Aorta (tissue), 5 donors: Measurements from ENCODE around the gene SH2D3C. TPM values are rescaled to one million over a fixed set of nuclear protein-coding genes. Genes with fewer than 3 reads are reported as not detected.

ENCODE experiments used
- ATAC-seq: fragments of 200-7000 bp; cut with Tn5 transposase; one replicate; pipeline ENCODE4 v1.9.1; 2022; ENCODE audit warnings: moderate library complexity; ENCODE audit not compliant: low FRiP score
- DNase-seq, 2 donors: peaks; one replicate each; pipeline ENCODE4 v3.0.0-alpha.2; 2020
- H3K27ac ChIP-seq, 2 donors: one replicate each; pipeline ENCODE4 v1.5.1; 2013; ENCODE audit warnings: low read length in 2 of 2, mild to moderate bottlenecking in 2 of 2, moderate library complexity in 2 of 2, control low read depth in 1 of 2, inconsistent platforms in 1 of 2, low read depth in 1 of 2
- H3K27me3 ChIP-seq, 2 donors: one replicate each; pipeline ENCODE4 v1.6.1; 2013; ENCODE audit warnings: control low read depth in 1 of 2, low read length in 1 of 2, mild to moderate bottlenecking in 1 of 2, moderate library complexity in 1 of 2; ENCODE audit not compliant: insufficient read depth in 2 of 2, control insufficient read depth in 1 of 2
- H3K36me3 ChIP-seq, 2 donors: one replicate each; pipeline ENCODE4 v1.6.1; 2013; ENCODE audit warnings: control low read depth in 1 of 2, low read length in 1 of 2, mild to moderate bottlenecking in 1 of 2; ENCODE audit not compliant: insufficient read depth in 2 of 2, control insufficient read depth in 1 of 2
- H3K4me1 ChIP-seq, 2 donors: one replicate each; pipeline ENCODE4 v1.6.1; 2013; ENCODE audit warnings: low read length in 2 of 2, control low read depth in 1 of 2, mild to moderate bottlenecking in 1 of 2, moderate library complexity in 1 of 2; ENCODE audit not compliant: insufficient read depth in 2 of 2, control insufficient read depth in 1 of 2
- H3K4me3 ChIP-seq, 2 donors: one replicate each; pipeline ENCODE4 v1.5.1; 2013; ENCODE audit warnings: low read length in 2 of 2, control low read depth in 1 of 2, mild to moderate bottlenecking in 1 of 2
- H3K9me3 ChIP-seq: one replicate; pipeline ENCODE4 v1.6.1; 2013; ENCODE audit warnings: mild to moderate bottlenecking, low read length; ENCODE audit not compliant: control insufficient read depth
- WGBS, 2 donors: extraction: QIAGEN DNeasy Blood & Tissue Kit; methylation state at CpG; one replicate each; pipeline ENCODE4 v1.1.7; 2013; 5-methylcytosine and 5-hydroxymethylcytosine counted together
- intact Hi-C, 2 donors: fragments of 100-400 bp; cut with DNase I; formaldehyde crosslinking; loops; one replicate each; pipeline versions ENCODE4 v1.14.2 to v1.15.0; 2022
- microRNA-seq, 2 donors: library from miRNA; unstranded; fragments of <30 nt; microRNA quantifications; one replicate each; pipeline ENCODE4 v1.2.0, GENCODE V29; 2020
- polyA plus RNA-seq, 2 donors: library from polyadenylated mRNA; stranded (reverse); fragments of 200-250 nt; gene quantifications; one replicate each; pipeline ENCODE4 v1.2.3, GENCODE V29; 2013
- total RNA-seq, 2 donors: library from RNA; stranded (reverse); fragmentation: NEBNext Ultra II Directional; extraction: Animal tissue kit (Norgen Biotek cat#: 25700); gene quantifications; one replicate each; pipeline ENCODE4 v1.2.1, GENCODE V29; 2021
- donor health status: healthy with polysubstance abuse.
- donor health status: Bipolar disorder and iron deficiency.
- donor health status: DM: no; HTN: no; CAD: no.
- donor health status: DM: no; HTN: no; CAD: no.
- donor health status: DM: yes; HTN: yes; CAD: no.

Gene SH2D3C
- total and polyA plus RNA-seq, 4 donors = 0.13 to 34.8 (median 10.8) TPM

DNA sequence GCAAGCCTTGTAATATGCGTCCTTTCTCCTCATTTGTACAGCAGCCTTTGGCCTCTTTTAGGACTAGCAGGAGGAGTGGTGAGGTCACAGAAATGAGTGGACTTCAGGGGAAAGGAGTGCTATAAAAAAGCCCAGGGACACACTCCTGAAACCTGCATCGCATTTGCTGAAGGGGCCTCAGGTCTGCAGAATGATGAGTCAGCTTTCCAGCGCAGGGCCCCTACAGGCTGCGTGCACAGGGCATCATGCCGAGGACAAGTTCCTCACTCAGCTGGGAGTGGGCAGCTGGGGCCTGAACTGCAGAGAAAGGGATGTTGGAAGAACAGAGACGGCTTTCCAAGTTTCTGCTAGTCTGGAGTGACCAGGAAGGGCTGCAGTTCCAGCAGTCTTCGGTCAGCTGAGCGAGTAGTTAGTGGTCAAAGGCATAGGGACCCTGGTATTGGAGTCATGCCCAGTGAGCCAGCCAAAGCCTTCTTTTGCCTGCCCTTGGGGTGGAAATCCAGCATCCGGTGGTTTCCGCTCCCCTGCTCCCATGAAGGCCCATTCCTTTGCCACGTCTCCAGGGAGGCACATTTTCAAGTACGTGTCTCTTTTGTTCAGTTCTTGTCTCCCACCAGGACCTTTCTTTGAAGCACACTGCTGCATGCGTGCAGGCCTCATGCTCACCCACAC is 89.0 kb downstream of the SH2D3C start:
- ATAC-seq (no peak), DNase-seq (no peak)
- Histone ChIP-seq H3K27me3 (no peaks in the 10 kb centered on the region), H3K9me3 (no peaks in the 10 kb centered on the region), H3K4me1 (no peaks in the 10 kb centered on the region), H3K4me3 (no peak overlapping the region), H3K27ac (no peak overlapping the region), H3K36me3 (peaks cover 0 to 2% of the 10 kb centered on the region in 2 donors)
- 93 to 95% methylated on average over 13 of the region's 13 CpGs for WGBS, 2 donors
- intact Hi-C loops = loop anchor here in 1 of 2 donors (10.0 kb wide), 1 partner anchor 65 kb away; no protein-coding TSS in a partner anchor

Small RNA genes lying within 50 kb of the gene (microRNA-seq; reads per million reads assigned to microRNA genes)
- gene MIR2861 (0 reads per million in 2 donors), gene MIR3960 (0 to 0.99 reads per million in 2 donors)

Other genes with a start within 250 kb of the SH2D3C start
- gene STXBP1, start 166.4 kb downstream of the SH2D3C start, total RNA-seq = 10 to 100 TPM; 50.0 to 69.0 TPM
- gene STXBP1, start 166.4 kb downstream of the SH2D3C start, polyA plus RNA-seq = 10 to 100 TPM in 1 of 2 donors, 1 to 10 TPM in 1; 6.6 to 20.7 TPM
- under 1 TPM; 0.16 to 0.60 TPM for gene CFAP157, start 71.7 kb downstream of the SH2D3C start, total RNA-seq
- gene CFAP157, start 71.7 kb downstream of the SH2D3C start, polyA plus RNA-seq = under 1 TPM in 1 of 2 donors, not detected in 1; 0.69 TPM
- 10 to 100 TPM in 1 of 2 donors, 1 to 10 TPM in 1; 9.8 to 12.2 TPM for gene PTRH1, start 63.0 kb downstream of the SH2D3C start, total RNA-seq
- 10 to 100 TPM; 12.1 to 23.2 TPM for gene PTRH1, start 63.0 kb downstream of the SH2D3C start, polyA plus RNA-seq
- under 1 TPM; 0.16 to 0.30 TPM for gene TTC16, start 62.6 kb downstream of the SH2D3C start, total RNA-seq
- gene TTC16, start 62.6 kb downstream of the SH2D3C start, polyA plus RNA-seq = not detected
- gene TOR2A, start 43.4 kb downstream of the SH2D3C start, total RNA-seq = 1 to 10 TPM; 5.8 to 8.0 TPM
- 10 to 100 TPM in 1 of 2 donors, 1 to 10 TPM in 1; 4.5 to 12.7 TPM for gene TOR2A, start 43.4 kb downstream of the SH2D3C start, polyA plus RNA-seq
- 100 to 1,000 TPM; 103 to 131 TPM for gene CDK9, start 7.4 kb upstream of the SH2D3C start, total RNA-seq
- 100 to 1,000 TPM in 1 of 2 donors, 10 to 100 TPM in 1; 29.3 to 115 TPM for gene CDK9, start 7.4 kb upstream of the SH2D3C start, polyA plus RNA-seq
- 10 to 100 TPM; 61.9 to 77.7 TPM for gene FPGS, start 24.2 kb upstream of the SH2D3C start, total RNA-seq
- 100 to 1,000 TPM in 1 of 2 donors, 10 to 100 TPM in 1; 15.2 to 116 TPM for gene FPGS, start 24.2 kb upstream of the SH2D3C start, polyA plus RNA-seq
- gene ENG, start 76.0 kb upstream of the SH2D3C start, total RNA-seq = 100 to 1,000 TPM; 339 to 538 TPM
- 100 to 1,000 TPM in 1 of 2 donors, 10 to 100 TPM in 1; 46.1 to 191 TPM for gene ENG, start 76.0 kb upstream of the SH2D3C start, polyA plus RNA-seq
- 10 to 100 TPM; 92.4 to 99.5 TPM for gene AK1, start 99.0 kb upstream of the SH2D3C start, total RNA-seq
- gene AK1, start 99.0 kb upstream of the SH2D3C start, polyA plus RNA-seq = 100 to 1,000 TPM; 111 to 168 TPM
- gene ST6GALNAC6, start 120.9 kb upstream of the SH2D3C start, total RNA-seq = 100 to 1,000 TPM; 103 to 125 TPM
- gene ST6GALNAC6, start 120.9 kb upstream of the SH2D3C start, polyA plus RNA-seq = 100 to 1,000 TPM; 125 to 176 TPM
- 10 to 100 TPM; 34.9 to 46.5 TPM for gene ST6GALNAC4, start 138.4 kb upstream of the SH2D3C start, total RNA-seq
- gene ST6GALNAC4, start 138.4 kb upstream of the SH2D3C start, polyA plus RNA-seq = 10 to 100 TPM; 17.7 to 25.5 TPM
- gene PIP5KL1, start 152.1 kb upstream of the SH2D3C start, total RNA-seq = 1 to 10 TPM; 3.0 TPM
- 1 to 10 TPM; 1.4 to 4.5 TPM for gene PIP5KL1, start 152.1 kb upstream of the SH2D3C start, polyA plus RNA-seq
- 10 to 100 TPM; 20.0 to 26.3 TPM for gene DPM2, start 159.2 kb upstream of the SH2D3C start, total RNA-seq
- gene DPM2, start 159.2 kb upstream of the SH2D3C start, polyA plus RNA-seq = 10 to 100 TPM; 18.2 to 22.7 TPM
- 10 to 100 TPM; 41.4 to 63.1 TPM for gene EEIG1, start 202.3 kb upstream of the SH2D3C start, total RNA-seq
- gene EEIG1, start 202.3 kb upstream of the SH2D3C start, polyA plus RNA-seq = 10 to 100 TPM in 1 of 2 donors, 1 to 10 TPM in 1; 7.9 to 22.0 TPM